SK-N-SH (cell line): Measurements from ENCODE around the gene TMEM123. TPM values are rescaled to one million over a fixed set of nuclear protein-coding genes. Genes with fewer than 3 reads are reported as not detected.
"Not testable (repeated sequence)": the region's sequence is repeated elsewhere in the genome, so short reads cannot be mapped to it uniquely, and the experiment has no call there.

Experiments used
- CTCF ChIA-PET: fragments of 300-600, 350-600 bp; formaldehyde crosslinking; extraction: SDS; loops from one replicate; lab custom pipeline; 2021; lab: Yijun Ruan, JAX
- POLR2A ChIA-PET: fragments of 350-600 bp; sonication (Branson Sonifier 250); formaldehyde crosslinking; extraction: SDS; loops from one replicate; lab custom pipeline; 2020; ENCODE audit warnings: antibody characterized with exemption, inconsistent platforms; lab: Yijun Ruan, JAX
- DNase-seq: peaks from one replicate; pipeline ENCODE4 v3.0.0; 2012
- H2AFZ ChIP-seq: fragments of 200-600 bp; sonication (generic); 2 replicates; pipeline ENCODE4 v1.8.1; 2016; ENCODE audit warnings: antibody characterized with exemption, mild to moderate bottlenecking, low read depth
- H3F3A ChIP-seq: fragments of 200-600 bp; sonication (generic); replicated peaks from 2 replicates; pipeline ENCODE3; 2016; ENCODE audit warnings: antibody characterized with exemption, mild to moderate bottlenecking; ENCODE audit not compliant: insufficient read depth
- H3K27ac ChIP-seq, 2 experiments: fragments of 200-500 bp in 1 of 2; fragments of 200-600 bp in 1 of 2; sonication (Bioruptor generic) in 1 of 2; sonication (generic), shearing (Covaris generic) in 1 of 2; 2 replicates each; pipeline versions ENCODE4 v1.5.1 to v1.6.1; 2014 to 2016; ENCODE audit warnings: low read depth in 2 of 2, inconsistent platforms in 1 of 2, low read length in 1 of 2, mild to moderate bottlenecking in 1 of 2, mixed read lengths in 1 of 2
- H3K27me3 ChIP-seq: fragments of 200-600 bp; sonication (generic), shearing (Covaris generic); 2 replicates; pipeline ENCODE4 v1.6.1; 2016; ENCODE audit warnings: mixed run types; ENCODE audit not compliant: insufficient read depth
- H3K36me3 ChIP-seq, 2 experiments: fragments of 200-500 bp in 1 of 2; fragments of 200-600 bp in 1 of 2; sonication (Bioruptor generic) in 1 of 2; sonication (generic) in 1 of 2; replicated peaks in 1 of 2; 2 replicates each; pipeline versions ENCODE3 to v1.5.1; 2014 to 2016; ENCODE audit warnings: low read length in 1 of 2, mild to moderate bottlenecking in 1 of 2; ENCODE audit not compliant: insufficient read depth in 2 of 2, control insufficient read depth in 1 of 2
- H3K4me1 ChIP-seq, 2 experiments: fragments of 200-500 bp in 1 of 2; fragments of 200-600 bp in 1 of 2; sonication (Bioruptor generic) in 1 of 2; sonication (generic), shearing (Covaris generic) in 1 of 2; 2 replicates each; pipeline versions ENCODE4 v1.5.1 to v1.6.1; 2014 to 2016; ENCODE audit warnings: low read depth in 1 of 2, low read length in 1 of 2, mixed run types in 1 of 2; ENCODE audit not compliant: insufficient read depth in 2 of 2, control insufficient read depth in 1 of 2
- H3K4me2 ChIP-seq: fragments of 200-600 bp; sonication (generic), shearing (Covaris generic); 2 replicates; pipeline ENCODE4 v1.6.1; 2017; ENCODE audit warnings: mixed run types
- H3K4me3 ChIP-seq, 2 experiments: fragments of 200-500 bp in 1 of 2; fragments of 200-600 bp in 1 of 2; sonication (Bioruptor generic) in 1 of 2; sonication (generic), shearing (Covaris generic) in 1 of 2; 2 replicates each; pipeline versions ENCODE4 v1.5.1 to v1.8.1; 2014 to 2016; ENCODE audit warnings: low read depth in 2 of 2, inconsistent platforms in 1 of 2, low read length in 1 of 2, mild to moderate bottlenecking in 1 of 2, mixed read lengths in 1 of 2, moderate library complexity in 1 of 2
- H3K79me2 ChIP-seq: fragments of 200-600 bp; sonication (generic); 2 replicates; pipeline ENCODE4 v1.8.1; 2017; ENCODE audit warnings: mild to moderate bottlenecking; ENCODE audit not compliant: insufficient read depth
- H3K9ac ChIP-seq: fragments of 200-600 bp; sonication (generic); 2 replicates; pipeline ENCODE4 v1.6.1; 2017; ENCODE audit warnings: mixed run types
- H3K9me2 ChIP-seq: fragments of 200-600 bp; sonication (generic); 2 replicates; pipeline ENCODE4 v1.6.1; 2017; ENCODE audit warnings: mixed run types
- H3K9me3 ChIP-seq: fragments of 200-600 bp; sonication (generic); 2 replicates; pipeline ENCODE4 v1.6.1; 2017; ENCODE audit warnings: mixed run types, mild to moderate bottlenecking, moderate library complexity
- H4K20me1 ChIP-seq: fragments of 200-600 bp; sonication (generic); 2 replicates; pipeline ENCODE4 v1.6.1; 2017; ENCODE audit warnings: mild to moderate bottlenecking, mixed run types; ENCODE audit not compliant: insufficient read depth
- CTCF ChIP-seq: fragments of 200-600 bp; sonication (generic); IDR thresholded peaks from 2 replicates; pipeline ENCODE4 v1.6.1; 2017; ENCODE audit warnings: antibody characterized with exemption, mild to moderate bottlenecking, moderate library complexity
- ELF1 ChIP-seq: IDR thresholded peaks from 2 replicates; pipeline ENCODE4 v1.4.0; 2012
- EP300 ChIP-seq, 2 experiments: IDR thresholded peaks; 2 replicates each; pipeline versions ENCODE4 v1.4.0 to v1.6.1; 2012; ENCODE audit warnings: borderline replicate concordance in 1 of 2, low read depth in 1 of 2, low read length in 1 of 2
- EZH2phosphoT487 ChIP-seq: fragments of 200-600 bp; sonication (generic); IDR thresholded peaks from 2 replicates; pipeline ENCODE4 v1.6.1; 2017; ENCODE audit warnings: low read depth, mixed run types, mild to moderate bottlenecking, antibody characterized with exemption, moderate library complexity, borderline replicate concordance
- FOSL2 ChIP-seq: IDR thresholded peaks from 2 replicates; pipeline ENCODE4 v1.4.0; 2012; ENCODE audit warnings: low read depth, mild to moderate bottlenecking, moderate library complexity, borderline replicate concordance
- JUND ChIP-seq: IDR thresholded peaks from 2 replicates; pipeline ENCODE4 v1.4.0; 2012
- NFIC ChIP-seq: IDR thresholded peaks from 2 replicates; pipeline ENCODE4 v1.4.0; 2012; ENCODE audit warnings: borderline replicate concordance
- POLR2AphosphoS5 ChIP-seq: IDR thresholded peaks from 2 replicates; pipeline ENCODE4 v1.6.1; 2012; ENCODE audit warnings: low read depth, low read length
- RAD21 ChIP-seq: IDR thresholded peaks from 2 replicates; pipeline ENCODE4 v1.6.1; 2012; ENCODE audit warnings: mild to moderate bottlenecking, low read length
- RCOR1 ChIP-seq: fragments of 150-350 bp; IDR thresholded peaks from 2 replicates; pipeline ENCODE4 v1.6.1; 2017; ENCODE audit warnings: antibody characterized with exemption, low read length
- TCF12 ChIP-seq: IDR thresholded peaks from 2 replicates; pipeline ENCODE4 v1.4.0; 2012
- TEAD4 ChIP-seq: IDR thresholded peaks from 2 replicates; pipeline ENCODE4 v1.4.0; 2012; ENCODE audit warnings: mild to moderate bottlenecking, borderline replicate concordance; ENCODE audit not compliant: insufficient read depth
- USF1 ChIP-seq: IDR thresholded peaks from 2 replicates; pipeline ENCODE4 v1.4.0; 2012; ENCODE audit warnings: low read depth, borderline replicate concordance
- YY1 ChIP-seq: IDR thresholded peaks from 2 replicates; pipeline ENCODE4 v1.4.0; 2012; ENCODE audit warnings: low read depth, mild to moderate bottlenecking
- WGBS: methylation state at CpG from one replicate; pipeline ENCODE4 v1.1.6; 2017; ENCODE audit warnings: low lambda C conversion rate; 5-methylcytosine and 5-hydroxymethylcytosine counted together
- polyA plus RNA-seq, 3 experiments: library from polyadenylated mRNA; depleted of rRNA; stranded (reverse); fragments of >200 nt; gene quantifications; 2 replicates each; pipeline ENCODE4 v1.2.3, GENCODE V29; 2012
- TF ChIP-seq, protein P1 (sequence below): IDR thresholded peaks from 2 replicates; pipeline ENCODE4; 2012
- TF ChIP-seq, protein P2 (sequence below): IDR thresholded peaks from 2 replicates; pipeline ENCODE4 v1.4.0; 2012; ENCODE audit warnings: low read depth

TMEM123 gene
- polyA plus RNA-seq, 1 of the 3 experiments (the other 2 are of a cell fraction): 86.1 TPM

DNA sequence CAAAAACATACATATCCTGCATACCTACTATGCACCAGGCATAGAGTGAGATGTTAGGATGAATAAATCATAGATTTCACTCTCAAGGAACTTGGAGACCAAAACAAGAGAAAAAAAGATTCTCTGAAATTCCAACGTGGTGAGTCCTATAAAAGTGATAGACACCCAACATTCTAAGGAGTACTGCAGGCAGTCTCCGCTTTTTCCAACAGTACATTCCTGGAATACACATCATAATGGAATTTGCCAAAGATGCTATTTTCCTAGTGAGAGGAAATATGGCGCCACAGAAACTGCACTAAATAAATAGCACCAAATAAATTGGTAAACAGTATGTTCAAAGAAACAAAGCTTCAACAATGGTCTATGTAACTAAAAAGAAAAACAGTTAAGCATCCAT, 6.0 kb downstream of the TMEM123 start:
- POLR2A ChIA-PET: no interaction called here
- H3K4me3 ChIP-seq: no peak overlapping the region
- H3K9me2 ChIP-seq: no peaks in the 10 kb centered on the region
- TF ChIP-seq RCOR1 (no peak), RAD21 (no peak), JUND (peak; percentile 85), FOSL2 (peak; percentile 77), YY1 (peak; percentile 74; the same call in 1 of the 2 replicates), CTCF (no peak), NFIC (peak; percentile 42; the same call in 1 of the 2 replicates), EZH2phosphoT487 (no peak), USF1 (no peak), EP300 (IDR thresholded peaks at IDR 0.05; ENCODE audit: borderline replicate concordance in 1 of 2, low read depth in 1 of 2, low read length in 1 of 2) (peak in 1 of 2 experiments; percentile 51; a peak in 1 of 4 replicates), TEAD4 (peak; percentile 78), TCF12 (peak; percentile 56; the same call in 1 of the 2 replicates), ELF1 (no peak), POLR2AphosphoS5 (no peak; the same call in 1 of the 2 replicates)
- TF ChIP-seq, protein P1, sequence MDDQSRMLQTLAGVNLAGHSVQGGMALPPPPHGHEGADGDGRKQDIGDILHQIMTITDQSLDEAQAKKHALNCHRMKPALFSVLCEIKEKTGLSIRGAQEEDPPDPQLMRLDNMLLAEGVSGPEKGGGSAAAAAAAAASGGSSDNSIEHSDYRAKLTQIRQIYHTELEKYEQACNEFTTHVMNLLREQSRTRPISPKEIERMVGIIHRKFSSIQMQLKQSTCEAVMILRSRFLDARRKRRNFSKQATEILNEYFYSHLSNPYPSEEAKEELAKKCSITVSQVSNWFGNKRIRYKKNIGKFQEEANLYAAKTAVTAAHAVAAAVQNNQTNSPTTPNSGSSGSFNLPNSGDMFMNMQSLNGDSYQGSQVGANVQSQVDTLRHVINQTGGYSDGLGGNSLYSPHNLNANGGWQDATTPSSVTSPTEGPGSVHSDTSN: peak; percentile 78
- TF ChIP-seq, protein P2, sequence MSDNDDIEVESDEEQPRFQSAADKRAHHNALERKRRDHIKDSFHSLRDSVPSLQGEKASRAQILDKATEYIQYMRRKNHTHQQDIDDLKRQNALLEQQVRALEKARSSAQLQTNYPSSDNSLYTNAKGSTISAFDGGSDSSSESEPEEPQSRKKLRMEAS: no peak
- H3K4me2 ChIP-seq: peak overlapping the region; percentile 9; the same call in 1 of the 2 replicates
- H4K20me1 ChIP-seq: no peaks in the 10 kb centered on the region
- no peaks in the 10 kb centered on the region for H3K27me3 ChIP-seq
- peaks cover 94% of the 10 kb centered on the region for H3K79me2 ChIP-seq
- peaks cover 21% of the 10 kb centered on the region for H3F3A ChIP-seq
- H3K4me1 ChIP-seq: peaks cover 3 to 12% of the 10 kb centered on the region in 2 experiments; a peak in 3 of 4 replicates
- peak overlapping the region; percentile 36 to 60; a peak in 3 of 4 replicates for H3K27ac ChIP-seq
- CTCF ChIA-PET: interaction anchor here (1.0 kb wide), 1 partner anchor 56 kb away, joined by 3 read pairs; no protein-coding TSS in a partner anchor
- H3K36me3 ChIP-seq: peaks cover 15 to 24% of the 10 kb centered on the region in 2 experiments
- no peak overlapping the region for H3K9ac ChIP-seq
- DNase-seq: no peak
- no peak overlapping the region for H2AFZ ChIP-seq
- 13% methylated on average over 3 of the region's 3 CpGs for WGBS
- H3K9me3 ChIP-seq: no peaks in the 10 kb centered on the region

GRCh38 chr11:102444693-102445092, 7.9 kb downstream of the TMEM123 start:
- POLR2A ChIA-PET, H4K20me1 ChIP-seq, H3K4me3 ChIP-seq, H3K9ac ChIP-seq, DNase-seq, H3K27me3 ChIP-seq, H3K9me3 ChIP-seq, CTCF ChIA-PET, H3K27ac ChIP-seq, H2AFZ ChIP-seq, H3K9me2 ChIP-seq, H3K4me2 ChIP-seq: not testable (repeated sequence)
- Histone ChIP-seq H3K79me2 (peaks cover 94% of the 10 kb centered on the region), H3K4me1 (peaks cover 0 to 12% of the 10 kb centered on the region in 2 experiments; a peak in 2 of 4 replicates), H3F3A (peaks cover 21% of the 10 kb centered on the region), H3K36me3 (peaks cover 15 to 24% of the 10 kb centered on the region in 2 experiments)
- 95% methylated on average over 5 of the region's 5 CpGs for WGBS

DNA sequence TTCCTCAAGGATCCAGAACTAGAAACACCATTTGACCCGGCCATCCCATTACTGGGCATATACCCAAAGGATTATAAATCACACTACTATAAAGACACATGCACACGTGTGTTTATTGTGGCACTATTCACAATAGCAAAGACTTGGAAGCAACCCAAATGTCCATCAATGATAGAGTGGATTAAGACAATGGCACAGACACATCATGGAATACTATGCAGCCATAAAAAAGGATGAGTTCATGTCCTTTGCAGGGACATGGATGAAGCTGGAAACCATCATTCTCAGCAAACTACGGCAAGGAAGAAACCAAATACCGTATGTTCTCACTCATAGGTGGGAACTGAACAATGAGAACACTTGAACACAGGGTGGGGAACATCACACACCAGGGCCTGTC, 8.4 kb downstream of the TMEM123 start:
- H3K4me2 ChIP-seq, DNase-seq, H4K20me1 ChIP-seq, H3K4me3 ChIP-seq, H3K27ac ChIP-seq, H3K9me2 ChIP-seq, H2AFZ ChIP-seq, H3K27me3 ChIP-seq, H3K9ac ChIP-seq, CTCF ChIA-PET, POLR2A ChIA-PET, H3K9me3 ChIP-seq: not testable (repeated sequence)
- peaks cover 15 to 24% of the 10 kb centered on the region in 2 experiments for H3K36me3 ChIP-seq
- 95% methylated on average over 4 of the region's 4 CpGs for WGBS
- H3K4me1 ChIP-seq: peaks cover 0 to 12% of the 10 kb centered on the region in 2 experiments; a peak in 2 of 4 replicates
- peaks cover 21% of the 10 kb centered on the region for H3F3A ChIP-seq
- H3K79me2 ChIP-seq: peaks cover 93% of the 10 kb centered on the region
